Small intestine (tissue), 4 donors: ENCODE results near the gene KRTAP20-4. TPM values are rescaled to one million over a fixed set of nuclear protein-coding genes. Genes with fewer than 3 reads are reported as not detected.

Experiments used
- polyA plus RNA-seq, 4 donors: library from polyadenylated mRNA; stranded (reverse) in 3 of 4; unstranded in 1 of 4; fragments of 200-250 nt in 3 of 4; fragments of 120-200 nt in 1 of 4; gene quantifications; one replicate each; pipeline versions ENCODE4 v1.2.1 to v1.2.3, GENCODE V29; 2013
- donor health status: healthy with polysubstance abuse.
- donor health status: Bipolar disorder and iron deficiency.
- donor health status: healthy.

Gene KRTAP20-4
- polyA plus RNA-seq, 4 donors = not detected

Other genes with a start within 250 kb of the KRTAP20-4 start
- 1 to 10 TPM in 1 of 4 donors, not detected in 3; 2.0 TPM for gene KRTAP13-2, start 248.4 kb upstream of the KRTAP20-4 start, polyA plus RNA-seq
- gene KRTAP13-1, start 224.6 kb upstream of the KRTAP20-4 start, polyA plus RNA-seq = not detected
- gene KRTAP13-3, start 194.7 kb upstream of the KRTAP20-4 start, polyA plus RNA-seq = not detected
- not detected for gene KRTAP13-4, start 190.4 kb upstream of the KRTAP20-4 start, polyA plus RNA-seq
- not detected for gene KRTAP15-1, start 180.4 kb upstream of the KRTAP20-4 start, polyA plus RNA-seq
- gene KRTAP19-1, start 140.3 kb upstream of the KRTAP20-4 start, polyA plus RNA-seq = not detected
- gene KRTAP19-2, start 133.2 kb upstream of the KRTAP20-4 start, polyA plus RNA-seq = not detected
- gene KRTAP19-3, start 128.6 kb upstream of the KRTAP20-4 start, polyA plus RNA-seq = not detected
- gene KRTAP19-4, start 123.5 kb upstream of the KRTAP20-4 start, polyA plus RNA-seq = not detected
- gene KRTAP19-5, start 118.5 kb upstream of the KRTAP20-4 start, polyA plus RNA-seq = not detected
- not detected for gene KRTAP19-6, start 78.8 kb upstream of the KRTAP20-4 start, polyA plus RNA-seq
- not detected for gene KRTAP19-7, start 59.3 kb upstream of the KRTAP20-4 start, polyA plus RNA-seq
- gene KRTAP22-2, start 30.2 kb upstream of the KRTAP20-4 start, polyA plus RNA-seq = not detected
- gene KRTAP6-3, start 28.2 kb upstream of the KRTAP20-4 start, polyA plus RNA-seq = not detected
- not detected for gene KRTAP6-2, start 21.7 kb upstream of the KRTAP20-4 start, polyA plus RNA-seq
- gene KRTAP22-1, start 19.5 kb upstream of the KRTAP20-4 start, polyA plus RNA-seq = not detected
- gene KRTAP6-1, start 6.7 kb upstream of the KRTAP20-4 start, polyA plus RNA-seq = not detected
- not detected for gene KRTAP20-1, start 4.2 kb upstream of the KRTAP20-4 start, polyA plus RNA-seq
- not detected for gene KRTAP20-2, start 14.6 kb downstream of the KRTAP20-4 start, polyA plus RNA-seq
- not detected for gene KRTAP20-3, start 22.2 kb downstream of the KRTAP20-4 start, polyA plus RNA-seq
- not detected for gene KRTAP21-3, start 98.2 kb downstream of the KRTAP20-4 start, polyA plus RNA-seq
- not detected for gene KRTAP21-2, start 126.6 kb downstream of the KRTAP20-4 start, polyA plus RNA-seq
- not detected for gene KRTAP21-1, start 134.8 kb downstream of the KRTAP20-4 start, polyA plus RNA-seq
- not detected for gene KRTAP8-1, start 192.6 kb downstream of the KRTAP20-4 start, polyA plus RNA-seq
- gene KRTAP7-1, start 209.1 kb downstream of the KRTAP20-4 start, polyA plus RNA-seq = not detected